HG03575 (cell line): Measurements from ENCODE around the gene RRAGD.

Experiments used
- ATAC-seq: cut with Tn5 transposase; IDR thresholded peaks from one replicate; pipeline ENCODE4 v1.9.1; 2021; ENCODE audit not compliant: unreplicated experiment, insufficient number of reproducible peaks, low FRiP score; ENCODE audit errors: extremely low read depth

The RRAGD gene

GRCh38 chr6:89412071-89413005 lies at the start of gene RRAGD:
Gene RRAGD, minus strand, starts transcription at chr6:89412273. Its CDS starts 280 bp downstream, at chr6:89411993.
- no peak for ATAC-seq

- ATAC-seq, result no peak
Measured at GRCh38 chr6:89460713-89461112, 48.6 kb upstream of the RRAGD start.

GRCh38 chr6:89459501-89459900 lies 47.4 kb upstream of the RRAGD start:
- ATAC-seq, result no peak

- ATAC-seq, result no peak
Measured at GRCh38 chr6:89458704-89459103, 46.6 kb upstream of the RRAGD start.

- ATAC-seq, result no peak
Measured at GRCh38 chr6:89454300-89454699, 42.2 kb upstream of the RRAGD start.

- ATAC-seq, result no peak
Measured at GRCh38 chr6:89452281-89452680, 40.2 kb upstream of the RRAGD start.

- ATAC-seq, result no peak
Measured at GRCh38 chr6:89449193-89449592, 37.1 kb upstream of the RRAGD start.

GRCh38 chr6:89443658-89444057 lies 31.6 kb upstream of the RRAGD start:
- no peak for ATAC-seq

- ATAC-seq, result no peak
Measured at GRCh38 chr6:89440200-89440599, 28.1 kb upstream of the RRAGD start.

GRCh38 chr6:89439014-89439413 lies 26.9 kb upstream of the RRAGD start:
- ATAC-seq, result no peak

- no peak for ATAC-seq
Measured at GRCh38 chr6:89438248-89438647, 26.2 kb upstream of the RRAGD start.

GRCh38 chr6:89436226-89436625 lies 24.2 kb upstream of the RRAGD start:
- ATAC-seq, result no peak

- no peak for ATAC-seq
Measured at GRCh38 chr6:89434954-89435353, 22.9 kb upstream of the RRAGD start.

- no peak for ATAC-seq
Measured at GRCh38 chr6:89434150-89434499, 22.1 kb upstream of the RRAGD start.

- no peak for ATAC-seq
Measured at GRCh38 chr6:89433252-89434149, 21.4 kb upstream of the RRAGD start.

- ATAC-seq, result no peak
Measured at GRCh38 chr6:89432875-89433251, 20.8 kb upstream of the RRAGD start, which contains the start of gene ANKRD6. Gene ANKRD6, plus strand, starts transcription at chr6:89433152. Its CDS starts 133,825 bp downstream, at chr6:89566977.

- no peak for ATAC-seq
Measured at GRCh38 chr6:89430201-89430962, 18.3 kb upstream of the RRAGD start.

GRCh38 chr6:89416796-89417195 lies 4.7 kb upstream of the RRAGD start:
- no peak for ATAC-seq

- ATAC-seq, result no peak
Measured at GRCh38 chr6:89415185-89415584, 3.1 kb upstream of the RRAGD start.
